HepG2 (cell line): ENCODE measurements around the gene NEK5. TPM values are rescaled to one million over a fixed set of nuclear protein-coding genes. Genes with fewer than 3 reads are reported as not detected.
A peak's percentile ranks its signal among the peaks of the same experiment; 100 is the strongest.

Experiments
- FOSL2 ChIP-seq: sonication (generic); formaldehyde crosslinking; IDR thresholded peaks from 2 replicates; pipeline ENCODE4 v1.4.0; 2020; ENCODE audit warnings: missing genetic modification reagents
- HNF1A ChIP-seq, 2 experiments: sonication (generic) in 1 of 2; formaldehyde crosslinking in 1 of 2; IDR thresholded peaks; 2 replicates each; pipeline versions ENCODE4 v1.4.0 to v1.6.1; 2016 to 2020; ENCODE audit warnings: borderline replicate concordance in 1 of 2, low read depth in 1 of 2, mild to moderate bottlenecking in 1 of 2, missing genetic modification reagents in 1 of 2
- MAFG ChIP-seq: sonication (generic); formaldehyde crosslinking; IDR thresholded peaks from 2 replicates; pipeline ENCODE4 v1.5.1; 2020; ENCODE audit warnings: mild to moderate bottlenecking, missing genetic modification reagents
- MIER2 ChIP-seq: IDR thresholded peaks from 2 replicates; pipeline ENCODE4 v1.6.1; 2016; ENCODE audit warnings: missing biosample characterization, missing genetic modification reagents
- MYNN ChIP-seq: sonication (generic); formaldehyde crosslinking; IDR thresholded peaks from 2 replicates; pipeline ENCODE4 v1.4.0; 2020; ENCODE audit warnings: mild to moderate bottlenecking, low read depth, missing genetic modification reagents
- NFIC ChIP-seq: IDR thresholded peaks from 2 replicates; pipeline ENCODE4 v1.6.1; 2012; ENCODE audit warnings: mild to moderate bottlenecking, low read length, inconsistent platforms
- NR0B2 ChIP-seq: sonication (generic); formaldehyde crosslinking; IDR thresholded peaks from 2 replicates; pipeline ENCODE4 v1.4.0; 2020; ENCODE audit warnings: mild to moderate bottlenecking, missing genetic modification reagents
- RARA ChIP-seq: IDR thresholded peaks from 2 replicates; pipeline ENCODE4 v1.6.1; 2016; ENCODE audit warnings: missing genetic modification reagents, missing compliant biosample characterization
- SNAI1 ChIP-seq: sonication (generic); formaldehyde crosslinking; IDR thresholded peaks from 2 replicates; pipeline ENCODE4 v1.5.0; 2020; ENCODE audit warnings: mild to moderate bottlenecking, missing genetic modification reagents, borderline replicate concordance
- SP5 ChIP-seq: IDR thresholded peaks from 2 replicates; pipeline ENCODE4 v1.6.1; 2016; ENCODE audit warnings: low read depth, borderline replicate concordance
- SSRP1 ChIP-seq: IDR thresholded peaks from 2 replicates; pipeline ENCODE4 v1.6.1; 2016; ENCODE audit warnings: control low read depth
- TBL1XR1 ChIP-seq: fragments of 150-350 bp; IDR thresholded peaks from 2 replicates; pipeline ENCODE4 v1.6.1; 2014; ENCODE audit warnings: borderline replicate concordance, low read length; ENCODE audit not compliant: partially characterized antibody
- ZNF510 ChIP-seq: sonication (generic); formaldehyde crosslinking; IDR thresholded peaks from 2 replicates; pipeline ENCODE4 v1.4.0; 2020; ENCODE audit warnings: low read depth, mild to moderate bottlenecking, missing genetic modification reagents
- ZNF557 ChIP-seq: sonication (generic); formaldehyde crosslinking; IDR thresholded peaks from 2 replicates; pipeline ENCODE4 v1.4.0; 2020; ENCODE audit warnings: missing genetic modification reagents
- ZSCAN30 ChIP-seq: sonication (generic); formaldehyde crosslinking; IDR thresholded peaks from 2 replicates; pipeline ENCODE4 v1.5.0; 2020; ENCODE audit warnings: mild to moderate bottlenecking, missing genetic modification reagents
- polyA plus RNA-seq, 8 experiments: library from polyadenylated mRNA; depleted of rRNA in 3 of 8; stranded (reverse) in 7 of 8; unstranded in 1 of 8; fragments of >200 nt; fragmentation: Illumina TruSeq in 4 of 8; extraction: Trizol in 4 of 8; gene quantifications; 2 replicates each; pipeline versions ENCODE4 v1.2.1 to v1.2.3, GENCODE V29; 2011 to 2016; ENCODE audit warnings: low read depth in 4 of 8, missing spikeins in 1 of 8, mixed read lengths in 1 of 8; ENCODE audit not compliant: insufficient read depth in 1 of 8
- total RNA-seq, 5 experiments: library from RNA; depleted of rRNA; stranded (reverse); fragments of >200 nt; fragmentation: Illumina TruSeq; extraction: Trizol; gene quantifications; 2 replicates each; pipeline ENCODE4 v1.2.3, GENCODE V29; 2016; ENCODE audit warnings: low read depth in 1 of 5
- TF ChIP-seq, protein P1 (sequence below): sonication (generic); formaldehyde crosslinking; IDR thresholded peaks from 2 replicates; pipeline ENCODE4 v1.4.0; 2020; ENCODE audit warnings: missing genetic modification reagents
- TF ChIP-seq, protein P2 (sequence below): sonication (generic); formaldehyde crosslinking; IDR thresholded peaks from 2 replicates; pipeline ENCODE4 v1.8.0; 2022; ENCODE audit warnings: missing genetic modification reagents, mild to moderate bottlenecking, moderate library complexity, borderline replicate concordance

The NEK5 gene
- total and polyA plus RNA-seq, 2 of the 13 experiments (the other 11 are each of a cell fraction or from before 2014, with no cell fraction given) = 0.12 to 0.22 TPM

DNA sequence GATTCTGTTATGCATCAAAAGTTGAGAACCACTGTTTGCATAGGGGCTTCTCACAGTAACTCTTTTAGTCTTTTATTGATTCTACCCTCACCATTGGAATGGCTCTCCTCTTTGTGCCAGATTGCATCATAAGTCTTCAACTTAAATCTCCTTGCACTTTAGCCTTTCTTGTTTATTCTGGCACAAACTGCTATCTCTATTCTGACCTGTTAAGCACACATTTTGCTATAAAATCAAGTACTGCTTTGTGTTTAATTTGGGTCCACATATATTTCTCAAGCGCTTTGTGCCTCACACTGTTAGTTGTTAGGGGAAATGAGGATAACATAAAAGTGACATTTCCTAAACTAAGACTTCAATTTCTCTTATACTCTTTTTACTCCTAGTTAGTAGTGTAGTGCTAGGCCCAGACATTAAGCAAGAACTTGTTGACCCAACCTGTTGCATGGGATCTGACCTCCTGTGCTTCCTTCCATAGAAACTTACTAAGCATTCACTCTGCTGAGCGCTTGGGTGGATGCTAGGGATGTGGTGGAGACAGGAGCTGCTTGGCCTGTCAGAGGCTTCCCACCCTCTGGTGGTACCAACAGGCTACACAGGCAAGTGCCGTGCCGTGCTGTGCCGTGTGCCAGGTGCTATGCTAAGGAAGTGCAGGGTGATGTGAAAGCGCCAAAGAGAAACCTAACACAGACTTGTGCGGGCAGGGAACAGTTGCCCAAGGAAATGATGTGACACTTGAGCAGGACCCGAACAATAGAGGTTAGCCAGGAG lies 103.2 kb downstream of the NEK5 start (continued):
- TF ChIP-seq HNF1A (IDR thresholded peaks at IDR 0.05; ENCODE audit: low read depth) = peak; percentile 72
- peak; percentile 79 for TF ChIP-seq HNF1A (CRISPR knock-in tag; IDR thresholded peaks at IDR 0.05; ENCODE audit: borderline replicate concordance)
- 0 out of 2 replicates have a peak, but pooled peaks have one; percentile 35 for TF ChIP-seq ZNF557 (CRISPR knock-in tag)
- TF ChIP-seq NR0B2 (CRISPR knock-in tag) = no peak
- peak; percentile 80 for TF ChIP-seq RARA
- TF ChIP-seq NFIC = peak; percentile 97
- no peak for TF ChIP-seq MAFG (CRISPR knock-in tag)
- no peak for TF ChIP-seq SNAI1
- peak; percentile 47; the same call in 1 of the 2 replicates for TF ChIP-seq MIER2 (CRISPR knock-in tag)
- TF ChIP-seq SSRP1 (CRISPR knock-in tag) = no peak
- TF ChIP-seq SP5 (CRISPR knock-in tag) = 0 out of 2 replicates have a peak, but pooled peaks have one; percentile 24
- TF ChIP-seq, protein P1, sequence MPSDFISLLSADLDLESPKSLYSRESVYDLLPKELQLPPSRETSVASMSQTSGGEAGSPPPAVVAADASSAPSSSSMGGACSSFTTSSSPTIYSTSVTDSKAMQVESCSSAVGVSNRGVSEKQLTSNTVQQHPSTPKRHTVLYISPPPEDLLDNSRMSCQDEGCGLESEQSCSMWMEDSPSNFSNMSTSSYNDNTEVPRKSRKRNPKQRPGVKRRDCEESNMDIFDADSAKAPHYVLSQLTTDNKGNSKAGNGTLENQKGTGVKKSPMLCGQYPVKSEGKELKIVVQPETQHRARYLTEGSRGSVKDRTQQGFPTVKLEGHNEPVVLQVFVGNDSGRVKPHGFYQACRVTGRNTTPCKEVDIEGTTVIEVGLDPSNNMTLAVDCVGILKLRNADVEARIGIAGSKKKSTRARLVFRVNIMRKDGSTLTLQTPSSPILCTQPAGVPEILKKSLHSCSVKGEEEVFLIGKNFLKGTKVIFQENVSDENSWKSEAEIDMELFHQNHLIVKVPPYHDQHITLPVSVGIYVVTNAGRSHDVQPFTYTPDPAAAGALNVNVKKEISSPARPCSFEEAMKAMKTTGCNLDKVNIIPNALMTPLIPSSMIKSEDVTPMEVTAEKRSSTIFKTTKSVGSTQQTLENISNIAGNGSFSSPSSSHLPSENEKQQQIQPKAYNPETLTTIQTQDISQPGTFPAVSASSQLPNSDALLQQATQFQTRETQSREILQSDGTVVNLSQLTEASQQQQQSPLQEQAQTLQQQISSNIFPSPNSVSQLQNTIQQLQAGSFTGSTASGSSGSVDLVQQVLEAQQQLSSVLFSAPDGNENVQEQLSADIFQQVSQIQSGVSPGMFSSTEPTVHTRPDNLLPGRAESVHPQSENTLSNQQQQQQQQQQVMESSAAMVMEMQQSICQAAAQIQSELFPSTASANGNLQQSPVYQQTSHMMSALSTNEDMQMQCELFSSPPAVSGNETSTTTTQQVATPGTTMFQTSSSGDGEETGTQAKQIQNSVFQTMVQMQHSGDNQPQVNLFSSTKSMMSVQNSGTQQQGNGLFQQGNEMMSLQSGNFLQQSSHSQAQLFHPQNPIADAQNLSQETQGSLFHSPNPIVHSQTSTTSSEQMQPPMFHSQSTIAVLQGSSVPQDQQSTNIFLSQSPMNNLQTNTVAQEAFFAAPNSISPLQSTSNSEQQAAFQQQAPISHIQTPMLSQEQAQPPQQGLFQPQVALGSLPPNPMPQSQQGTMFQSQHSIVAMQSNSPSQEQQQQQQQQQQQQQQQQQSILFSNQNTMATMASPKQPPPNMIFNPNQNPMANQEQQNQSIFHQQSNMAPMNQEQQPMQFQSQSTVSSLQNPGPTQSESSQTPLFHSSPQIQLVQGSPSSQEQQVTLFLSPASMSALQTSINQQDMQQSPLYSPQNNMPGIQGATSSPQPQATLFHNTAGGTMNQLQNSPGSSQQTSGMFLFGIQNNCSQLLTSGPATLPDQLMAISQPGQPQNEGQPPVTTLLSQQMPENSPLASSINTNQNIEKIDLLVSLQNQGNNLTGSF (CRISPR knock-in tag) = no peak
- TF ChIP-seq TBL1XR1 = peak; percentile 15
- no peak for TF ChIP-seq ZNF510 (CRISPR knock-in tag)
- no peak for TF ChIP-seq ZSCAN30
- TF ChIP-seq FOSL2 (CRISPR knock-in tag) = no peak; the same call in 1 of the 2 replicates
- TF ChIP-seq, protein P2, sequence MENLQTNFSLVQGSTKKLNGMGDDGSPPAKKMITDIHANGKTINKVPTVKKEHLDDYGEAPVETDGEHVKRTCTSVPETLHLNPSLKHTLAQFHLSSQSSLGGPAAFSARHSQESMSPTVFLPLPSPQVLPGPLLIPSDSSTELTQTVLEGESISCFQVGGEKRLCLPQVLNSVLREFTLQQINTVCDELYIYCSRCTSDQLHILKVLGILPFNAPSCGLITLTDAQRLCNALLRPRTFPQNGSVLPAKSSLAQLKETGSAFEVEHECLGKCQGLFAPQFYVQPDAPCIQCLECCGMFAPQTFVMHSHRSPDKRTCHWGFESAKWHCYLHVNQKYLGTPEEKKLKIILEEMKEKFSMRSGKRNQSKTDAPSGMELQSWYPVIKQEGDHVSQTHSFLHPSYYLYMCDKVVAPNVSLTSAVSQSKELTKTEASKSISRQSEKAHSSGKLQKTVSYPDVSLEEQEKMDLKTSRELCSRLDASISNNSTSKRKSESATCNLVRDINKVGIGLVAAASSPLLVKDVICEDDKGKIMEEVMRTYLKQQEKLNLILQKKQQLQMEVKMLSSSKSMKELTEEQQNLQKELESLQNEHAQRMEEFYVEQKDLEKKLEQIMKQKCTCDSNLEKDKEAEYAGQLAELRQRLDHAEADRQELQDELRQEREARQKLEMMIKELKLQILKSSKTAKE (CRISPR knock-in tag) = peak; percentile 67; the same call in 1 of the 2 replicates
- no peak for TF ChIP-seq MYNN (CRISPR knock-in tag)
